ENCODE data around the gene XPOT.

- TF ChIP-seq POLR2A (IDR thresholded peaks at IDR 0.05) (no peak), CTCF (IDR thresholded peaks at IDR 0.05) (no peak)
Observed at GRCh38 chr12:64427988-64428387, 23.8 kb downstream of the XPOT start.

Measured in body of pancreas (tissue), 4 donors.